Thoracic aorta (tissue), 2 donors: ENCODE measurements around the gene PHF20. TPM values are rescaled to one million over a fixed set of nuclear protein-coding genes. Genes with fewer than 3 reads are reported as not detected.

ENCODE experiments used
- ATAC-seq: fragments of 150-250 bp; one replicate; pipeline ENCODE4 v1.8.0; 2017; ENCODE audit warnings: low read depth; ENCODE audit not compliant: insufficient number of reproducible peaks, low FRiP score
- DNase-seq: peaks from one replicate; pipeline ENCODE4 v3.0.0-alpha.2; 2020; ENCODE audit warnings: low spot score
- H3K27ac ChIP-seq, 2 donors: fragments of 200-600 bp; sonication (generic); 1 replicate in 1 of 2; 2 replicates in 1 of 2; pipeline ENCODE4 v1.5.1; 2016; ENCODE audit warnings: mild to moderate bottlenecking in 2 of 2, moderate library complexity in 2 of 2
- H3K27me3 ChIP-seq: fragments of 200-600 bp; sonication (generic); replicated peaks from 2 replicates; pipeline ENCODE4 v1.6.0; 2016; ENCODE audit warnings: mild to moderate bottlenecking; ENCODE audit not compliant: insufficient read depth
- H3K36me3 ChIP-seq: fragments of 200-600 bp; sonication (generic); one replicate; pipeline ENCODE4 v1.5.1; 2016
- H3K4me1 ChIP-seq, 2 donors: fragments of 200-600 bp; sonication (generic); 1 replicate in 1 of 2; 2 replicates in 1 of 2; pipeline versions ENCODE4 v1.5.1 to v1.6.0; 2016; ENCODE audit warnings: low read depth in 2 of 2, mild to moderate bottlenecking in 1 of 2; ENCODE audit not compliant: control insufficient read depth in 1 of 2
- H3K4me3 ChIP-seq: fragments of 200-600 bp; sonication (generic); 2 replicates; pipeline ENCODE4 v1.5.1; 2016; ENCODE audit warnings: mild to moderate bottlenecking
- H3K9me3 ChIP-seq: fragments of 200-600 bp; sonication (generic); 2 replicates; pipeline ENCODE4 v1.5.1; 2016
- CTCF ChIP-seq: fragments of 200-600 bp; sonication (generic); IDR thresholded peaks from one replicate; pipeline ENCODE4 v1.5.1; 2019; ENCODE audit warnings: antibody characterized with exemption
- total RNA-seq, 2 donors: library from RNA; depleted of rRNA; stranded (reverse); fragments of >200 nt; gene quantifications; one replicate each; pipeline versions ENCODE4 v1.1.0 to v1.2.3, GENCODE V29; 2016

PHF20 gene
- total RNA-seq, 2 donors from 2014 or later = 35.8 to 46.8 TPM

DNA sequence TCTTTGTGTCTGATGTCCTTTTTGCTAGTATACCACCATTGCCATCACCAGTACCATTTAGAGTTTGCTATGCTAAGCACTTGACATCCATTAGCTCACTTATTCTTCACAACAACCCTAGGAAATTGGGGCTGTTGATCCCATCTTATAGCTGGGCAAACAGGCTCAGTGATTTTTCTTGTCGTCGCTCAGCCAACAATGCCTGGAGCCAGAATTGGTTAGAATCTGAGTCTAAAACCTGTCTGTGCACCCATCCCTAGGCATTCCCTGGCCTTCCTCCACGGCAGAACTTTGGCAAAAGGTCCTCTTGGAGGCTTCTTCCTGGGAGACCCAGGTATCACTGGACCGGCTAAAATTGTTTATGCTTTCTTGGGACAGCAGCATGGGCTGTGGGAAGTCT, 20.9 kb downstream of the PHF20 start:
- no peak for ATAC-seq
- Histone ChIP-seq H3K4me3 (no peak overlapping the region), H3K4me1 (peaks cover 8 to 10% of the 10 kb centered on the region in 2 donors), H3K36me3 (no peaks in the 10 kb centered on the region), H3K27ac (peak overlapping the region in 1 of 2 donors; percentile 33), H3K9me3 (no peaks in the 10 kb centered on the region), H3K27me3 (no peaks in the 10 kb centered on the region)
- TF ChIP-seq CTCF = no peak
- DNase-seq = no peak

GRCh38 chr20:35796571-35796970, 24.8 kb downstream of the PHF20 start:
- H3K9me3 ChIP-seq = no peaks in the 10 kb centered on the region
- no peaks in the 10 kb centered on the region for H3K27me3 ChIP-seq
- H3K4me1 ChIP-seq = peaks cover 8 to 9% of the 10 kb centered on the region in 2 donors
- no peak overlapping the region for H3K27ac ChIP-seq
- TF ChIP-seq CTCF = no peak
- H3K36me3 ChIP-seq = no peaks in the 10 kb centered on the region
- no peak overlapping the region for H3K4me3 ChIP-seq
- DNase-seq (no peak), ATAC-seq (no peak)

DNA sequence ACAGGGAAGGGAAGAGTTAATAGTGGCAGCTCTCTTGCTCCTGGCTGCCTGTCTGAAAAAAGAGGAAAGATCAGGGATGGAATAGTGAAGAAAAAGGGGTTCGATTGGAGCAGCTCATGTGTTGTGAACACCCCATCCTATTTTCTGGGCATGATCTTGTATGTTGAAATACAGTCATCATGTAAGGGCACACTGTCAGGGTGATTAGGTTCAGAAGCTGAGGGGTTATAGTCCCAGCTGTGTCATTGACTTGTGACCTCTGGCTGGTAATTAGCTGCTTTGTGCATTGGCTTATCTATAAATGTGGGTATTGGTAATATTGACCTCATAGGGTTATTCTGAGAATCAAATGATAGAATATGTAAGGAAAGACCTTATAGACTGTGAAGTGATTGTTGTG, 30.1 kb downstream of the PHF20 start:
- Histone ChIP-seq H3K4me1 (no peaks in the 10 kb centered on the region), H3K27ac (no peak overlapping the region), H3K4me3 (no peak overlapping the region), H3K27me3 (no peaks in the 10 kb centered on the region), H3K36me3 (no peaks in the 10 kb centered on the region), H3K9me3 (no peaks in the 10 kb centered on the region)
- ATAC-seq (no peak), DNase-seq (no peak)
- no peak for TF ChIP-seq CTCF

DNA sequence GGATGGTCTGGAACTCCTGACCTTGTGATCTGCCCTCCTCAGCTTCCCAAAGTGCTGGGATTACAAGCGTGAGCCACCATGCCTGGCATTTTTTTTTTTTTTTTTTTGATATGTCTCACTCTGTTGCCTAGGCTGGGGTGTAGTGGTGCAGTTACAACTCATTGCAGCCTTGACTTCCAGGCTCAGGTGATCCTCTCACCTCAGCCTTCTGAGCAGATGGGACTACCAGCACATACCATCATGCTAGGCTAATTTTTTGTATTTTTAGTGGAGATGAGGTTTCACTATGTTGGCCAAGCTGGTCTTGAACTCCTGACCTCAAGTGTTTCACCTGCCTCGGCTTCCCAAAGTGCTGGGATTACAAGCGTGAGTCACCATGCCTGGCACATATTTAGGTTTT, 34.3 kb downstream of the PHF20 start:
- ATAC-seq (no peak), DNase-seq (no peak)
- no peak for TF ChIP-seq CTCF
- Histone ChIP-seq H3K4me1 (no peaks in the 10 kb centered on the region), H3K27me3 (no peaks in the 10 kb centered on the region), H3K9me3 (no peaks in the 10 kb centered on the region), H3K27ac (no peak overlapping the region), H3K4me3 (no peak overlapping the region), H3K36me3 (no peaks in the 10 kb centered on the region)

DNA sequence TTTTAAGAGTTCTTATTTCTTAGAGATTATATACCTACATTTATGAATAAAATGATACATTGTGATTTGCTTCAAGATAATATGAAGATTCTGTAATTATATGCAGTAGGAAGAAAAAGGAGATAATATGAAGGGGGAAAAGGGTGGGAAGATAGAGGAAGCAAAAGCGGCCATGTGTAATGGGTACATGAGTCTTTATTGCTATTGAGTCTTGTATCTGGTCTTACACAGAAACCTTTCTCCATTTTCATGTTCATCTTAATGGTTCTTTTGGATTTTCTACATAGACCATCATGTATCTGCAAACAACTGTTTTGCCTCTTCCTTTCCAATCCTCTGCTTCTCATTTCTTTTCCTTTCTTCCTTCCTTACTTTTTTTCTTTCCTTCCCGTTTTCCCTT, 36.1 kb downstream of the PHF20 start:
- no peak overlapping the region for H3K4me3 ChIP-seq
- ATAC-seq = no peak
- no peak for TF ChIP-seq CTCF
- H3K27ac ChIP-seq = no peak overlapping the region
- no peaks in the 10 kb centered on the region for H3K9me3 ChIP-seq
- H3K4me1 ChIP-seq = no peaks in the 10 kb centered on the region
- H3K36me3 ChIP-seq = no peaks in the 10 kb centered on the region
- no peak for DNase-seq
- no peaks in the 10 kb centered on the region for H3K27me3 ChIP-seq
